OCI-LY1 (cell line): ENCODE results near the gene CTRL.
A peak's percentile ranks its signal among the peaks of the same experiment; 100 is the strongest.

Experiments used
- H2AFZ ChIP-seq: fragments of 200-600 bp; sonication (generic), shearing (Covaris generic); 2 replicates; pipeline ENCODE4 v1.6.0; 2014; ENCODE audit warnings: antibody characterized with exemption, mild to moderate bottlenecking, low read length
- H3F3A ChIP-seq: fragments of 200-600 bp; sonication (generic), shearing (Covaris generic); 2 replicates; pipeline ENCODE4 v1.6.0; 2014; ENCODE audit warnings: mild to moderate bottlenecking, antibody characterized with exemption, low read length, moderate library complexity; ENCODE audit not compliant: insufficient read depth
- H3K27ac ChIP-seq: fragments of 200-600 bp; sonication (generic); 2 replicates; pipeline ENCODE4 v1.5.1; 2014; ENCODE audit warnings: low read length, mixed run types, mild to moderate bottlenecking, low read depth; ENCODE audit not compliant: poor library complexity, severe bottlenecking
- H3K27me3 ChIP-seq: fragments of 200-600 bp; sonication (generic); 2 replicates; pipeline ENCODE4 v1.6.0; 2014; ENCODE audit warnings: antibody characterized with exemption, mild to moderate bottlenecking, low read length, moderate library complexity; ENCODE audit not compliant: insufficient read depth
- H3K36me3 ChIP-seq: fragments of 200-600 bp; sonication (generic); 2 replicates; pipeline ENCODE4 v1.6.1; 2014; ENCODE audit warnings: mild to moderate bottlenecking, antibody characterized with exemption, low read length, moderate library complexity, mixed read lengths; ENCODE audit not compliant: insufficient read depth
- H3K4me1 ChIP-seq: fragments of 200-600 bp; sonication (generic); 2 replicates; pipeline ENCODE4 v1.5.1; 2014; ENCODE audit warnings: mild to moderate bottlenecking, low read length, moderate library complexity; ENCODE audit not compliant: insufficient read depth, severe bottlenecking
- H3K4me2 ChIP-seq: fragments of 200-600 bp; sonication (generic), shearing (Covaris generic); 2 replicates; pipeline ENCODE4 v1.6.1; 2014; ENCODE audit warnings: low read length
- H3K4me3 ChIP-seq: fragments of 200-600 bp; sonication (generic); 2 replicates; pipeline ENCODE4 v1.5.1; 2014; ENCODE audit warnings: low read length, low read depth, mild to moderate bottlenecking, mixed read lengths; ENCODE audit not compliant: poor library complexity, severe bottlenecking
- H3K79me2 ChIP-seq: fragments of 200-600 bp; shearing (Covaris generic); 2 replicates; pipeline ENCODE4 v1.6.1; 2016; ENCODE audit warnings: mixed run types, low read length, mixed read lengths; ENCODE audit not compliant: insufficient read depth
- H3K9ac ChIP-seq: fragments of 200-600 bp; sonication (generic), shearing (Covaris generic); 2 replicates; pipeline ENCODE4 v1.6.1; 2014; ENCODE audit warnings: mild to moderate bottlenecking, low read length, mixed read lengths
- H3K9me2 ChIP-seq: fragments of 200-600 bp; sonication (generic), shearing (Covaris generic); 2 replicates; pipeline ENCODE4 v1.6.1; 2014; ENCODE audit warnings: low read depth, mild to moderate bottlenecking, low read length, mixed read lengths
- H3K9me3 ChIP-seq: fragments of 200-600 bp; shearing (Covaris generic); 2 replicates; pipeline ENCODE4 v1.6.1; 2014; ENCODE audit warnings: low read length, mixed read lengths
- H4K20me1 ChIP-seq: fragments of 200-600 bp; sonication (generic), shearing (Covaris generic); 2 replicates; pipeline ENCODE4 v1.6.0; 2016; ENCODE audit warnings: mild to moderate bottlenecking, low read length; ENCODE audit not compliant: insufficient read depth
- EZH2 ChIP-seq: fragments of 200-600 bp; sonication (generic), shearing (Covaris generic); IDR thresholded peaks from 2 replicates; pipeline ENCODE4 v1.8.0; 2017; ENCODE audit warnings: borderline replicate concordance, mixed run types, mild to moderate bottlenecking, antibody characterized with exemption, low read length, moderate library complexity, mixed read lengths
- TF ChIP-seq, protein P1 (sequence below): fragments of 200-600 bp; sonication (generic), shearing (Covaris generic); IDR thresholded peaks from 2 replicates; pipeline ENCODE4 v1.5.1; 2017; ENCODE audit warnings: mild to moderate bottlenecking, antibody characterized with exemption, low read length, moderate library complexity, mixed read lengths

CTRL gene

DNA sequence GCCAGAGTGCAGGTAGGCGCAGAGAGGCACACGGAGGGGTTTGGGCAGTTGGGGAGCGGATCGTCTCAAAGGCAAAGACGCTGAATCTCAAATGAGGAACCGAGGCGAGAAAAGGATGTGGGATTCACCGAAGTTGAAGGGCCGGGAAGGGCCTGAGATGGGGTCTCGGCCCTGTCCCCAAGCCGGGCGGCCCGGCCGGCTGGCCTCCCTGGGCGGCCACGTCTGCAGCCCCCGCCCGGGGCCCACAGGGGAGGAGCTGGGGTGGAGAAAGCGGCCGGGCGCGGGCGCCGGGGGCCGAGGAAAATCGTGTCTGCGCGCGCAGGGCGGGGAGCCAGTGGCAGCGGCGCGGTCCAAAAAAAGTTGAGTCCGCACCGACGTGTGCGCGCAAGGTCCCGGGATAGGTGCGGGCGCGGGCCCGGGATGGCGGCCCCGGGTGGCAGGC, 36.3 kb upstream of the CTRL start:
- no peak overlapping the region for H2AFZ ChIP-seq
- H3K4me3 ChIP-seq, result peak overlapping the region; percentile 72
- H3K36me3 ChIP-seq, result no peaks in the 10 kb centered on the region
- TF ChIP-seq, protein P1, sequence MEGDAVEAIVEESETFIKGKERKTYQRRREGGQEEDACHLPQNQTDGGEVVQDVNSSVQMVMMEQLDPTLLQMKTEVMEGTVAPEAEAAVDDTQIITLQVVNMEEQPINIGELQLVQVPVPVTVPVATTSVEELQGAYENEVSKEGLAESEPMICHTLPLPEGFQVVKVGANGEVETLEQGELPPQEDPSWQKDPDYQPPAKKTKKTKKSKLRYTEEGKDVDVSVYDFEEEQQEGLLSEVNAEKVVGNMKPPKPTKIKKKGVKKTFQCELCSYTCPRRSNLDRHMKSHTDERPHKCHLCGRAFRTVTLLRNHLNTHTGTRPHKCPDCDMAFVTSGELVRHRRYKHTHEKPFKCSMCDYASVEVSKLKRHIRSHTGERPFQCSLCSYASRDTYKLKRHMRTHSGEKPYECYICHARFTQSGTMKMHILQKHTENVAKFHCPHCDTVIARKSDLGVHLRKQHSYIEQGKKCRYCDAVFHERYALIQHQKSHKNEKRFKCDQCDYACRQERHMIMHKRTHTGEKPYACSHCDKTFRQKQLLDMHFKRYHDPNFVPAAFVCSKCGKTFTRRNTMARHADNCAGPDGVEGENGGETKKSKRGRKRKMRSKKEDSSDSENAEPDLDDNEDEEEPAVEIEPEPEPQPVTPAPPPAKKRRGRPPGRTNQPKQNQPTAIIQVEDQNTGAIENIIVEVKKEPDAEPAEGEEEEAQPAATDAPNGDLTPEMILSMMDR, result no peak
- TF ChIP-seq EZH2, result no peak
- H3K27ac ChIP-seq, result no peak overlapping the region
- H3K79me2 ChIP-seq, result no peaks in the 10 kb centered on the region
- H3K9ac ChIP-seq, result peak overlapping the region; percentile 61
- no peaks in the 10 kb centered on the region for H3K9me3 ChIP-seq
- no peaks in the 10 kb centered on the region for H3F3A ChIP-seq
- H3K4me2 ChIP-seq, result peak overlapping the region; percentile 81
- H3K27me3 ChIP-seq, result no peaks in the 10 kb centered on the region
- no peaks in the 10 kb centered on the region for H4K20me1 ChIP-seq
- peaks cover 33% of the 10 kb centered on the region for H3K4me1 ChIP-seq
- H3K9me2 ChIP-seq, result no peaks in the 10 kb centered on the region

DNA sequence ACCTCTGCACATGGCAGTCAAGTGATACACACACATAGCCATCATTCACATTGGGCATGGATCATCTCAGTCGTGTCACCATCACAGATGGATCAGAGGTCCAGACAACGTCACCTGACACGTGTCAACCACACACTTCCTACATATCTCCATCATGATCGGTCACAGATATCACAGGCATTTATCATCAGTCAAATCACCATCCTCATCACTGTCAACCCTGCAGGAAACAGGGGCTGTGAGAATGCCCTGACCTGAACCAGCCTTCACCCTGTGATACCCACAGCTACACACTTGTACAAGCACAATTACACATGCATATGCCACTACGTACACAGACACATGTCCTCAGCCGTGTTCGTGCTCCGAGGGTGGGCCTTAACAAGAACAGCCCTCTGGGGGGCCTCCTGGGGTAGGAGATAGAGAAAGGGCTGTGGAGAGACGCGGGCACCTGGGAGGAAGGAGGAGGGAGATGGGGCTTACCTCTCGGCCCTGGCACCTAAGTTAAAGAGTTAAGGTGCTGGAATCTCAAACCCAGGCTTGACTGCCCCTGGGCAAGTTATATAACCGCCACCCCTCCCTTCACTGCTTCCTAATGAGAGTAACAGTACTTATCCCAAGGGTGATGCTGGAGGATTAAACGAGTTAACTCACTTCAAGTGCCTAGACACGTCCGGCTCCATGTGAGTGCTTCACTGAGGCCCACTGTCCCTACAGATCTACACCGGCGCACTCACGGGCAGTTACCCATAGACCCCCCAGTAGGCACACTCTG, 35.7 kb upstream of the CTRL start:
- Histone ChIP-seq H3K9ac (peak overlapping the region; percentile 61), H3K36me3 (no peaks in the 10 kb centered on the region), H3K27me3 (no peaks in the 10 kb centered on the region), H3K9me3 (no peaks in the 10 kb centered on the region), H3K27ac (no peak overlapping the region), H3K4me1 (peaks cover 33% of the 10 kb centered on the region), H3K9me2 (no peaks in the 10 kb centered on the region), H3K4me3 (peak overlapping the region; percentile 72), H3K4me2 (peak overlapping the region; percentile 81), H4K20me1 (no peaks in the 10 kb centered on the region), H3K79me2 (no peaks in the 10 kb centered on the region), H2AFZ (no peak overlapping the region), H3F3A (no peaks in the 10 kb centered on the region)
- TF ChIP-seq EZH2, result no peak
- TF ChIP-seq, protein P1, result peak; percentile 30; the same call in 1 of the 2 replicates

DNA sequence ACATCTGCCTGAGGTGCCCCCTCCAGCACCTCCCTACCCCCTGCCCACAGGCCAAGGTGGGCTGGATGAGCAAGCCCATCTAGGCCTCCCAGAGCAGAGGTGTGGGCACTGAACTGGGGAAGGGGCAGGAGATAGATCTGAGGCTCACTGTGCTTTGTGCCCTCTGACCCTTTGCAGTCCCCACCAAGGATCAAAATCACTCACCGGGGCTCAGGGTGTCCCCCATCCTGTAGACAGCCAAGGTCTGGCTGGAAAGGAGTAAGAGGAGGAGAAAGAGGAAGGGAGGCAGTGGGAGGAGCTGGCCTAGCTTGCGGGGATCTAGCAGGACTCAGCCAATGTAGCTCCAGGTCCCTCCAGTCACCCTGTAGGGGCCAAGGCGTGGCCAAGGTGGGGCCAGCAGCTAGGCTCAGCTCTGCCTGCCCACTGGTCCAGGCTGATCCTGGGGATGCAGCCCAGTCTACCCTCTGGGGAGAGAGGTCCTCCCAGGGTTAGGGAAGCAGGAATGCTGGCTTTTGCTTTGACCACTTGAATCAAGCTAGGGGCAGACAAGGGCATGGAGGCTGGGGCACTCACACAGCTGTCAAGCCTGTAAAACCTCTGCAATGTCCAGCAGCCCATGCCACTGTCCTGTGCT, 35.0 kb upstream of the CTRL start:
- Histone ChIP-seq H3K4me1 (peaks cover 33% of the 10 kb centered on the region), H3K4me2 (peak overlapping the region; percentile 81), H3K27ac (no peak overlapping the region), H3K4me3 (peak overlapping the region; percentile 72), H3K9me3 (no peaks in the 10 kb centered on the region), H3F3A (no peaks in the 10 kb centered on the region), H3K36me3 (0 out of 2 replicates have a peak, but pooled peaks cover 2% of the 10 kb centered on the region), H3K9ac (peak overlapping the region; percentile 61; the same call in 1 of the 2 replicates), H3K79me2 (no peaks in the 10 kb centered on the region), H3K27me3 (no peaks in the 10 kb centered on the region), H3K9me2 (no peaks in the 10 kb centered on the region), H2AFZ (no peak overlapping the region), H4K20me1 (no peaks in the 10 kb centered on the region)
- TF ChIP-seq, protein P1, result no peak
- no peak for TF ChIP-seq EZH2
